Lung (tissue), 12 donors: ENCODE data around the gene EVI5L. TPM values are rescaled to one million over a fixed set of nuclear protein-coding genes. Genes with fewer than 3 reads are reported as not detected.

Experiments
- ATAC-seq: fragments of 200-7000 bp; cut with Tn5 transposase; one replicate; pipeline ENCODE4 v1.9.1; 2020; ENCODE audit warnings: moderate number of reproducible peaks; ENCODE audit not compliant: insufficient read depth, low FRiP score
- DNase-seq, 3 donors: peaks; one replicate each; pipeline ENCODE4 v3.0.0-alpha.2; 2013 to 2017
- H3K27ac ChIP-seq, 2 donors: one replicate each; pipeline ENCODE4 v1.5.1; 2013; ENCODE audit warnings: mild to moderate bottlenecking in 2 of 2, moderate library complexity in 2 of 2, control low read depth in 1 of 2, inconsistent platforms in 1 of 2, low read depth in 1 of 2, low read length in 1 of 2
- H3K27me3 ChIP-seq, 3 donors: one replicate each; pipeline ENCODE4 v1.5.1; 2013; ENCODE audit warnings: low read length in 2 of 3; ENCODE audit not compliant: control insufficient read depth in 3 of 3, insufficient read depth in 3 of 3
- H3K36me3 ChIP-seq, 4 donors: one replicate each; pipeline ENCODE4 v1.5.1; 2013; ENCODE audit warnings: low read length in 4 of 4, mild to moderate bottlenecking in 1 of 4, moderate library complexity in 1 of 4; ENCODE audit not compliant: control insufficient read depth in 4 of 4, insufficient read depth in 4 of 4
- H3K4me1 ChIP-seq, 5 donors: one replicate each; pipeline ENCODE4 v1.5.1; 2013; ENCODE audit warnings: low read length in 5 of 5, mild to moderate bottlenecking in 2 of 5, moderate library complexity in 1 of 5; ENCODE audit not compliant: control insufficient read depth in 5 of 5, insufficient read depth in 5 of 5
- H3K4me3 ChIP-seq: one replicate; pipeline ENCODE4 v1.5.1; 2013; ENCODE audit warnings: mild to moderate bottlenecking, control low read depth, moderate library complexity
- H3K9ac ChIP-seq, 2 donors: one replicate each; pipeline ENCODE4 v1.5.1; 2013; ENCODE audit warnings: low read length in 2 of 2, control low read depth in 1 of 2; ENCODE audit not compliant: insufficient read depth in 1 of 2
- H3K9me3 ChIP-seq, 4 donors: one replicate each; pipeline ENCODE4 v1.5.1; 2013; ENCODE audit warnings: low read length in 3 of 4, mild to moderate bottlenecking in 1 of 4, moderate library complexity in 1 of 4; ENCODE audit not compliant: control insufficient read depth in 4 of 4, insufficient read depth in 3 of 4
- CTCF ChIP-seq: IDR thresholded peaks from 2 replicates; pipeline ENCODE4 v1.5.1; 2012; ENCODE audit warnings: mild to moderate bottlenecking; ENCODE audit errors: control extremely low read depth, extremely low read depth
- WGBS, 2 donors: extraction: QIAGEN DNeasy Blood & Tissue Kit; methylation state at CpG; one replicate each; pipeline ENCODE4 v1.1.7; 2013; 5-methylcytosine and 5-hydroxymethylcytosine counted together
- polyA plus RNA-seq, 2 donors: library from polyadenylated mRNA; stranded (reverse); fragments of 200-250 nt; gene quantifications; one replicate each; pipeline ENCODE4 v1.2.1, GENCODE V29; 2013
- total RNA-seq, 2 donors: library from RNA; depleted of rRNA in 1 of 2; stranded (reverse); fragments of >200 nt in 1 of 2; gene quantifications; one replicate each; pipeline ENCODE4 v1.2.1, GENCODE V29; 2014 to 2021
- donor health status: control.
- donor health status: control.
- donor health status: Bipolar disorder and iron deficiency.
- donor health status: healthy.
- donor health status: DM: yes; HTN: yes; CAD: no.

The EVI5L gene
- total and polyA plus RNA-seq, 4 donors: 10.7 to 18.6 (median 12.6) TPM

GRCh38 chr19:7795555-7796161, 34.4 kb upstream of the EVI5L start:
- DNase-seq: peak in 2 of 3 donors; percentile 25 to 28
- Histone ChIP-seq H3K27ac (no peak overlapping the region), H3K9ac (no peak overlapping the region), H3K27me3 (peaks cover 0 to 10% (median 9%) of the 10 kb centered on the region in 3 donors), H3K36me3 (no peaks in the 10 kb centered on the region), H3K4me1 (no peaks in the 10 kb centered on the region), H3K9me3 (peaks cover 0 to 2% (median 0%) of the 10 kb centered on the region in 4 donors), H3K4me3 (no peak overlapping the region)
- 60 to 67% methylated on average over 8 of the region's 8 CpGs for WGBS, 2 donors
- no peak for ATAC-seq
- TF ChIP-seq CTCF: no peak

GRCh38 chr19:7799640-7800355, 30.2 kb upstream of the EVI5L start:
- WGBS, 2 donors: 3 to 7% methylated on average over 34 of the region's 34 CpGs
- DNase-seq: peak; percentile 79 to 88 (median 81)

GRCh38 chr19:7801020-7801570, 28.9 kb upstream of the EVI5L start:
- Histone ChIP-seq H3K36me3 (no peaks in the 10 kb centered on the region), H3K27ac (no peak overlapping the region), H3K9ac (no peak overlapping the region), H3K27me3 (peaks cover 0 to 10% (median 7%) of the 10 kb centered on the region in 3 donors), H3K4me1 (no peaks in the 10 kb centered on the region), H3K9me3 (peaks cover 0 to 2% (median 0%) of the 10 kb centered on the region in 4 donors), H3K4me3 (no peak overlapping the region)
- ATAC-seq (no peak), DNase-seq (no peak)
- TF ChIP-seq CTCF: no peak
- WGBS, 2 donors: 88 to 90% methylated on average over 17 of the region's 17 CpGs

More at GRCh38 chr19:7799640-7800355, 30.2 kb upstream of the EVI5L start:
- Histone ChIP-seq H3K27me3 (peaks cover 0 to 10% (median 9%) of the 10 kb centered on the region in 3 donors), H3K36me3 (no peaks in the 10 kb centered on the region), H3K9ac (peak overlapping the region in 1 of 2 donors; percentile 47), H3K4me3 (no peak overlapping the region), H3K9me3 (peaks cover 0 to 2% (median 0%) of the 10 kb centered on the region in 4 donors), H3K4me1 (no peaks in the 10 kb centered on the region), H3K27ac (no peak overlapping the region)
- peak; percentile 90 for ATAC-seq
- peak; percentile 37 for TF ChIP-seq CTCF
